ENCODE data around the gene RADX.
"Not testable (repeated sequence)": the region's sequence is repeated elsewhere in the genome, so short reads cannot be mapped to it uniquely, and the experiment has no call there.

The RADX gene, protein sequence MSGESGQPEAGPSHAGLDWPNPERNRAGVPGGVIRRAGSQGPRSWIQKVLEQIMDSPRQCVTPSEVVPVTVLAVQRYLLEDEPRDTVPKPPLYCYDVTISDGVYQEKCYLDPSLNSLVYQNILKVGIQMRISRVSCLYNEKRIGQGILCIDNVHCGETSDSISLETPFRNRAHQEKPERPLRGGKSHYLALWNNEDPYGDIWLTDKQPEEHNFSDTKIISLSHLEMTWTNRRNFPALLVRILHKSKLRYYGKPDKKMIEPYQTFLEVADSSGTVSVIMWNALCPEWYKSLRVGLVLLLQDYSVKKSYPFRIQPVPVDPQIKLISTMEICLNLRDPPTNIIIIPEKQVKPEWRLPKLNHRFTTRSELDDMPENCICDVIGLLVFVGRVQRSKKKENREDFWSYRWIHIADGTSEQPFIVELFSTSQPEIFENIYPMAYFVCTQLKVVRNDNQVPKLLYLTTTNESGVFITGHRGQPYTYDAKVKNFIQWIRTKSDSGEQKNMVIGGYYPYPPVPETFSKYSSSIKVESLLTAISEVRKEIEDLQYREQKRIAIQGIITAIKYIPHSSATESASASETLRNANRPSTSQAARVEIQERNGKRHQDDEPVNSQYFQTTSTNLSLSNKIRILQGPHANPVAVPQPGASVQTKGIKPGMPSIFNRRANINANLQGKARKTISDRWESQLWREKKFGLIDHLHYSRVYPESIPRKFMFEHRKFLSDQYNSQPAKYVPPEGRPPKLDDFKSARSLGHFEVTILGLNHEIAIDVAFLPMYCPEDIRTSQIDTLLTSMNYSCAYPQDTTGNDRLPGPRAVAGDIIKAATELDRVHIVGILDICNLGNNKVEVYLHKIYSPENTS

DNA sequence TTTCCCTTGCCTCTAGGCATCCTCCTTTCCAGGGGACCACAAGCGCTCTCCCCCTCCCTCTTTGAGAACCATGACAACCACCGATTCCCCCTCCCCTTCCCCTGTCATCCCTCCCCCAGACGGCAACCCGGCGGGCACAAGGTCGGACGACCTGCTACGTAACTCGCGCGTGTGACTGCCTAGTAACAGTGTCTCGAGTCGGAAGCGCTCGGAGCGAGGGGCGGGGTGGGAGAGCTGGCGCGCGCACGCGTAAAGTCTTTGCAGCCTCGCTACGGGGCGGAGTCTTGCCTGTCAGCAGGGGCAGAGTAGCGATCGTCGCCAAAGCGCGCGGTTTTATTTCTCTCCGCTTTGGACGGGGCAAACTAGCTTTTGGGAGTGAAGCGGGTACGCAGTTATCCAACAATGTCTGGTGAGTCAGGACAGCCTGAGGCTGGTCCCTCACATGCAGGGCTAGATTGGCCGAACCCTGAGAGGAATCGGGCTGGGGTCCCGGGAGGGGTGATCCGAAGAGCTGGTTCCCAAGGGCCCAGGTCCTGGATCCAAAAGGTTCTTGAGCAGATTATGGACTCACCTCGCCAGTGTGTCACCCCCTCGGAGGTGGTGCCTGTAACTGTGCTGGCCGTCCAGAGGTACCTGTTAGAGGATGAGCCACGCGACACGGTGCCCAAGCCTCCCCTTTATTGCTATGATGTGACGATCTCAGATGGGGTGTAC lies at the start of gene RADX:
RADX (plus strand) TSS at position 300 of the 714 bp plus-strand sequence; CDS start at position 403, 103 bp downstream.
- peak; percentile 66 to 74 for DNase-seq (ENCODE audit: low read depth in 2 of 2)

DNA sequence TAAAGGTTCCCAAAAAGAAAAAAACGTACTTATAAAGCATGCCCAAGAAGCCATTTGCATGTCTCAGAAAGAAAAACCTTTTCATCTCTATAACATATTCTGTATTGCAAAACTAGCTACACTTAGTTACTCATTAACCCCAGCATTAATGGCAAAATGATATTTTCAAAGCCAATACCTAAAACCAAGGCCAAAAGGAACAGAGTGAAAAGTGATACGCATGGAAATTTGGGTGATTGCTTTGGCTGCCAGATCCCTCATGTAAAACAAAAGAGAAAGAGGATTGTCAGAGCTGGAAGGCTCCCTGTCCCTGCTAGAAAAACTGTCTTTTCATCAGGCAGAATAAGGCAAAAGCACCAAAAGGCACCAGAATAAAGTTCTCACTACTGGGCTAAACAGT lies 46.8 kb upstream of the RADX start:
- DNase-seq (ENCODE audit: low read depth in 2 of 2), result no peak

DNA sequence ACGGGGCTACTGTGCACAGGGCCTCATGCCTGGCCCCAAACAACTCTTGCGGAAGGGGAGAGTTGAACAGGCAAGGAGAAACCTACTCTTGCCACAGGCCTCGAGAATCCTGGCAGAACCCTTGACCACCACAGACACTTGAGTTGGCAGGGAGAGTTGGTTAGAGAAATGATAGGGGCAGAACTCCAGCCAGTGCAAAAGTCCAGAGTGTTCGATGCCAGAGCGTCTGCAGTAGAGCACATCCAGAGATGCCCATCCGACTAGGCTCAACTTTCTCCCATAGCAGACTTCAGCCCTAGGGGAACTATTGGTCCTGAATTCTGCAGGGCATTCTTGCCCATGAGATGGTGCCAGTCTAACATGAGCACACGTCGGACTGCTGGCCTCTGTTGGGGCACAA lies 45.4 kb upstream of the RADX start:
- DNase-seq (ENCODE audit: low read depth in 2 of 2), result no peak

DNA sequence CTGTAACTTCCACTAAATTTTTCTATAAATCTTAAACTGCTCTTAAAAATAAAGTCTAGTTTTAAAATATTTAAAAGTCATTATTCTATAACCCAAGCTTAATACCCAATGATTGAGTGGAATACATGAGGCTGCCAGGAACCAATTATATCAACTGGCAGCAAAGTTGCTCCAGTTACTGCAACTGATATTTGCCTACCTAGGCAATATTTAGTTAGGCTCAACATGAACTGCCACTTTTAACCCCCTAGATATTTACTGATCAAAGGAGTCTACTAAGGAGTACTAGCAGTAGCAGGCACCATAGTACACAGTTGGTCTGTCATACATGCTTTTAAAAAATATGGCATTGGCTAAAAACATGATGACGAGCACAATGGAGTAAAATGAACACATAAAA lies 29.9 kb upstream of the RADX start:
- no peak for DNase-seq (ENCODE audit: low read depth in 2 of 2)

DNA sequence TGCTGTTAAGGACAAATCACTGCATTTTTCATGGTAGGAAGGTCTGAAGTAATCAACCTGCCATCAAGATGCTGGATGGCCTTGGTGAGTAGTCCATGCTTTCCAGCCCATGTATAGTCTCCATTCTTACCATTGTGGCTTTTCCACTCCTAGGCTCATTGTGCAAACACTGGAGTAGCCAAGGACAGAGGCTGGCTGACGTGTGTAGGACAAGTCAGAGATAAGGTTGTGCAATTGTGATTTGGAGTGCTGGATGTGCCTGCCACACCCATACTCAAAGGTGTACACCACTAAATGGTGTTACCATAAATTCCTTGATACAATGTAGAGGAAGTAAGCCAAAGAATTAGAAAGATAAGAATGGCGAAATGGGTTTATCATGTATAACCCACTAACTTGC lies 26.3 kb upstream of the RADX start:
- DNase-seq (ENCODE audit: low read depth in 2 of 2), result no peak

DNA sequence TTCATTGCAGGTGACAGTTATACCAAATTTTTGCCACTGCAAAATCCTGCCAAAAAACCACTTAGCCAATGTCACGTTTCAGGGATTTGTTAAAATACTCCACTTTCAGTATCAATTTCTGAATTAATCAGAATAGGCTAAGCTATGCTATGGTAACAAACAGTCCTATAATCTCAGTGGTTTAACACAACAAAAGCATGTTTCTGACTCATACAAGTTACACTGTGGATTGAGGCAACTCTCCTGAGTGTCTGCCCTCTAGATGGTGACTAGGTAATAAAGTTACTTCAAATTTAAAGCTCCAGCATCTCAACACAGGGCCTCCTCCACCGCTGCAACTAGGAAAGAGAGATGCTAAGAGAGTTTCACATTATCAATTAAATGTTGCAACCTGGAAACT lies 23.0 kb upstream of the RADX start:
- DNase-seq (ENCODE audit: low read depth in 2 of 2), result no peak

DNA sequence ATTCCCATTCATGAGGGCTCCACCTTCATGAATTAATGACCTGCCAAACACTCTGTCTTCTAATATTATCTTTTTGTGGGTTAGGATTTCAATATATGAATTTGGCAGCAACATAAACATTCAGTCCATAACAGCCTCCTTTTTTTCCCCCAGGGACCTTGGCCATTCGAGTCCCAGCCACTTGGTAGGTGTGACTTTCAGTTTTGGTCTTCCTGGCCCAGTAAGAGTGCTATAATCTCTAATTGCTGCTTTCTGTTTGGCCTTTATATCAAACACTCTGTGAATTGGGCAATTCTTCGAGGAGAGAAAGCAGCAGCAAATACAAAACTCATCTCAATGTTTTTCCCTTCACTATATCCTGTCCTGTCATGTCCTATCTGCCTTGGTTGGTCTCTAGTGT lies 12.4 kb upstream of the RADX start:
- no peak for DNase-seq (ENCODE audit: low read depth in 2 of 2)

DNA sequence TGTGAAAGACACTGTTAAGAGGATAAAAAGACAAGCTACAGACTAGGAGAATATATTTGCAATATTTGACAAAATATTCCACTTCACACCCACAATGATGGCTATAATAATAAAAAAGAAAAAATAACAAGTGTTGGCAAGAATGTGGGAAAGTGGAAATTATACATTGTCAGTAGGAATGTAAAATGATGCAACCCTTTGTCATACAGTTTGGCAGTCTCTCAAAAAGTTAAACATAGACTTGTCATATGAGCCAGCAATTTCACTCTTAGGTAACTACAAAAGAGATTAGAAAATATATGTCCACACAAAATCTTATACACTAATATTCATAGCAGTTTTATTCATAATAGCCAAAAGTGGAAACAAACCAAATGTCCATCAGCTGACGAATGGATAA lies 5.2 kb upstream of the RADX start:
- no peak for DNase-seq (ENCODE audit: low read depth in 2 of 2)

DNA sequence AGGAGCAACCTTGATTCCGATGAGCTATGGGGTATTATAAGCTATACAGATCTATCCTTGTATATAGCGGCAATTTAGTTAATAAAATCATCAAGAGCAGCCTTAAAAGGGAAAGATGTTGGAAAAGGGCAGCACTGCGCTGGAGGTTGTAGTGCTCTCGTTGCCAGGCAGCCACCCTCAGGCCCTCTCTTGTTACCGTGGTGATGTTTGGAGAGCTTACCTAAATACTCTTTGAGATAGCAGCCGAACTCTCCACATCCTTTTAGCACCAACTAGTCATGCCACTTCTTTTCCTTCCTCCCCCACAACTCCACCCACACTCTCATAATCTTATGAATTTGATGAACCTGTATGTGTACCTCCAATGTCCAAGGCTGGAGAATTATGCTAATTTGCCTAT lies 3.8 kb upstream of the RADX start:
- DNase-seq (ENCODE audit: low read depth in 2 of 2), result no peak

DNA sequence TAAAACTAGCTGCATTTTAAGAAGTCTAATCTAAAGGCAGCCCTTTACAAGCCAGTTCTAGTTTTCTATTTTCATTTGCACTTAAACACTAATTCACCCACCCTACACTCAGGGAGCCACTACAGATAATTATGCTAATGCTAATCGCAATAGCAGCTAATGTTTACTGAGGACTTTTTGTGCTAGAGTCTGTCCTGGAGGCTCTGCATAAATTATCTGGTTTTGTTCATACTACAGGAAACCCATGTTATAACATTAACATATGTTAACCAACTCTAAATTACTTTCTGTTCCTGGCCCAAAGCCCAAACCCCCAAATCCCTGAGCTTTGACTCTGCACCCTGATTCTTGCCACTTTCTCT lies 480 bp upstream of the RADX start:
- DNase-seq (ENCODE audit: low read depth in 2 of 2), result no peak

DNA sequence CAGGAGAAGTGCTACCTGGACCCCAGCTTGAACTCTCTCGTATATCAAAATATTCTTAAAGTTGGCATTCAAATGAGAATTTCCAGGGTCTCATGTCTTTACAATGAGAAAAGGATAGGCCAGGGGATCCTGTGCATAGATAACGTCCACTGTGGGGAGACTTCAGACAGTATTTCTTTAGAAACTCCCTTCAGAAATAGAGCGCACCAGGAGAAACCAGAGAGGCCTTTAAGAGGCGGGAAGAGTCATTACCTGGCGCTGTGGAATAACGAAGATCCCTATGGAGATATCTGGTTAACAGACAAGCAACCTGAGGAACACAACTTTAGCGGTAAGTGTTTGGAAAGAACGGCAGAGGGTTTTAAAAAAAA lies 600 bp downstream of the RADX start:
- DNase-seq (ENCODE audit: low read depth in 2 of 2), result no peak

DNA sequence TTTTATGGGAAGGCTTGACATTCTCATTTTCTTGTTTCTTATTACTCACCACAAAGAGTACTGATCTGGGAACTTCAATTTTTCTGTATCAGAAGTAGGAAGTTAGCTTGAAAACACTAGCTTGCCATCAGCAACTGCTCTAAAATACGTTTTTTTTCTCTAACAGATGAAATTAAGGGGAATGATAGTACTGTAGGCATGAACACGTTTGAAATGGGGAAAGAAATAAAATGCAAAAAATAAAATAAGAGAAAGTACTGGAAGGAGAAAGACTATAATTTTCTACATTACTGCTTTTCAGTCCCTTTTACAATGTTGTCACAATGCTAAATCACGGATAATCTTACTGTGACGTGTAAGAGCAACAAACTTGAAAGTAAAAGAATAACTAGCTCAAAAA lies 1.5 kb downstream of the RADX start:
- no peak for DNase-seq (ENCODE audit: low read depth in 2 of 2)

DNA sequence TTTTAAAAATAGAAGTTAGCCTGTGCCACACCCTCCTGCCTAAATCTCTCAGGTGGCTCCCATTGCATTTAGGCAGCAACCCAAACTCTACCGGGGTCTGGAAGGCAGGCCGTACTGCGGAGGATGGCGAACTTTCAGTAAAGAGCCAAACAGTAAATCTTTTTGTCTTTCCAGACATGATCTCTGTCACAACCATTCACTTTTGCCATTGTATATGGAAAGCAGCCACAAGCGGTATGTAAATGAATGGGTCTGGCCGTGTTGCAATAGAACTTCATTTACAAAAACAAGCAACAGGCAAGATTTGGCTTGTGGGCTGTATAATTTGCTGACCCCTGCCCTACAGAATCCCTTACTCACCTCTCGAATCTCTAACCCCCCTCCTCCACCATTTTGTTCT lies 3.3 kb downstream of the RADX start:
- DNase-seq (ENCODE audit: low read depth in 2 of 2), result no peak

DNA sequence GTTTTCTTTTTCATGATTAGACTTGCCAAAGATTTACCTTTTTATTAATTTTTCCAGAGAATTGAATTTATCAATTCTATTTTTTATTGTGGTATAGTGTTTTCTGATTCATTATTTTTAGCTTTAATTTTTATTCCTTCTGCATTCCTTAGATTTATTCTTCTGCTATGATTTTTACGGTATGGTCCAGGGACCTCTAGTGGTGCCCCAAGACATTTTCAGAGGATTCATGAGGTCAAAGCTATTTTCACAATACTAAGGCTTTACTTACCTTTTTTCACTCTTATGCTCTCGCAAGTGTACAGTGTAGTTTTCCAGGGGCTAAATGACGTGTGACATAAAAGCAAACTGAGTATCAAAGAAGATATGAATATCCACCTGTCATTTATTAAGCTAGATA lies 8.0 kb downstream of the RADX start:
- DNase-seq (ENCODE audit: low read depth in 2 of 2), result no peak

DNA sequence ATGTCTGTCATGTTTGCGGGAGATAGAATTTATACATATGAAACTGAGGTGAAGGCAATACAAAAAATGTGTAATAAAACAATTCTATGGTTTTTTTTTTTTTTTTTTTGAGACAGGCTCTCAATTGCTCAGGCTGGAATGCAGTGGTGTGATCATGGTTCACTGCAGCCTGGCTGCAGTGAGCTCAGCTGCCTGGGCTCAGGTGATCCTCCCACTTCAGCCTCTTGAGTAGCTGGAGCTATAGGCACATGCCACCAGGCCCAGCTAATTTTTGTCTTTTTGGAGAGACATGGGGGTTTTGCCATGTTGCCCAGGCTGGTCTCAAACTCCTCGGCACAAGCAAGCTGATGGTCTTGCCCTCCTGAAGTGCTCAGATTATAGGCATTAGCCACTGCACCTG lies 10.1 kb downstream of the RADX start:
- DNase-seq (ENCODE audit: low read depth in 2 of 2), result no peak

DNA sequence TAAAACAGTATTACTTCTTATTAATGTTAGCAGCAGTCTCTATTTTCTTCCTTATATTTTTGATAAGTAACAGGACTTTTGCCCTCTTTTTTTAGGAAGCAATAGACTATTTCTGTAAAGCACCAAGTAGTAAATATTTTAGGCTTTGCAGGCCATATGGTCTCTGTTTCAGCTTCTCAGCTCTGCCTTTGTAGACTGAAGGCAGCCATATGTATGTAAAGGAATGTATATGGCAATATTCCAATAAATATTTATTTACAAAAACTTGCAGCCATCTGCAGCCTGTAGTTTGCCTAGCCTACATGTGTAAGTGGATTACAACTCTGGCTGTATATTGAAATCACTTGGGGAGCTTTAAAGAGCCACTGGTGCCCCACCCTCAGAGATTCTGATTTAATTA lies 15.0 kb downstream of the RADX start:
- no peak for DNase-seq (ENCODE audit: low read depth in 2 of 2)

DNA sequence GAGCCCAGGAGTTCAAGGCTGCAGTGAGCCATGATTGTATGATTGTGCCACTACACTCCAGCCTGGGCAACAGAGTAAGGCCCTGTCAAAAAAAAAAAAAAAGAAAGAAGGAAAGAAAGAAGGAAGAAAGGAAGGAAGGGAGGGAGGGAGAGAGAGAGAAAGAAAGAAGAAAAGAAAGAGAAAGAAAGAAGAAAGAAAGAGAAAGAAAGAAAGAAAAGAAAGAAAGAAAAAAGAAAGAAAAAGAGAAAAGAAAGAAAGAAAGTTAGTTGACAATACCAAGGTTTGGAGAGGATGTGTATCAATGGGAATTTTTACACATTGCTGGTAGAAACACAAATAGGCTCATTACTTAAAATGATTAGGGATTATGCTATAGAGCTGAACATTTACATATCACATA lies 19.8 kb downstream of the RADX start:
- DNase-seq (ENCODE audit: low read depth in 2 of 2), result no peak

DNA sequence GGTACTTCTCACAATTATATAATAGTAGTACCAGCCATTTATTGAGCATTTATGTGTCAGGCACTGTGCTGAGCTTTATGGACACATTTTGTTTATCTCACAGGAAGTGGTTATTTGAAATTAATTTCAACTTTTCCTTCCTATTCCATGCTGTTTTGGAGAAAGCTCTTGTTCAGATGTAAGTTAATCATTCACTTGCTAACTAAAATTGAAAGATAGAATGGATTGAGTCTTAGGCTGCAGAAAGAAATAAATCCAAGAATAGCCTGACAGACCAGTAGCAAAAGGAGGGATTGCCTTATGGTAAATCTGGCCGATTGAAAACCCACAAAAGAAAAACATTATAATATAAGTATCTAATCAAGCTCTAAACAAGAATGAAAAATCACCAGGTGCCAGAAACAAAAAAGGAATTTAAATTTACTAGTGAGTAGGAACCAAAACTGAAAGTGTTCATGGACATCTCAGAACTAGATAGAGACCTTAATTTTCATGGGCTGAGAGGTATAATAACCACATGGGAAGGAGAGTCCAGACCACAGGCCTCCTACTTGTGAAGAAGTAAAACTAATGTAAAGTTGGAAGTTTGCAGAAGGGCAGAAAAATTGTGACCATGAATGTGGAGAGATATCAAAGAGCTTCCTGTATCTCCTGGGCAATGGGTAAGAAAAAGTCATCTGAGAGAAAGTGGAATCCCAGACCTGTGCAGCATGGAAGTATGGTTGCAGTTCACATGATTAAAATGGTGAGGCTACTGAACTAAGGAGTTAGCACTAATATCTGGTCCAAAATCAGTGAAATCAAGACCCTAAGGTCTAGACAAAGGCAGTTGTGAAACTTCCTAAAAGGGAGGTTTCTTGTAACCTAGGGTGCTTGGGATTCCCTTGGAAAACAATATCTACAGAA lies 38.0 kb downstream of the RADX start:
- DNase-seq (ENCODE audit: low read depth in 2 of 2), result no peak

DNA sequence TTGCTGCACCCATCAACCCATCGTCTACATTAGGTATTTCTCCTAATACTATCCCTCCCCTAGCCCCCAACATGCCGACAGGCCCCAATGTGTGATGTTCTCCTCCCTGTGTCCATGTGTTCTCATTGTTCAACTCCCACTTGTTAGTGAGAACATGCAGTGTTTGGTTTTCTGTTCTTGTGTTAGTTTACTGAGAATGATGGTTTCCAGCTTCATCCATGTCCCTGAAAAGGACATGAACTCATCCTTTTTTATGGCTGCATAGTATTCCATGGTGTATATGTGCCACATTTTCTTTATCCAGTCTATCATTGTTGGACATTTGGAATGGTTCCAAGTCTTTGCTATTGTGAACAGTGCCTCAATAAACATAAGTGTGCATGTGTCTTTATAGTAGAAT lies 41.8 kb downstream of the RADX start:
- not testable (repeated sequence) for DNase-seq (ENCODE audit: low read depth in 2 of 2)

DNA sequence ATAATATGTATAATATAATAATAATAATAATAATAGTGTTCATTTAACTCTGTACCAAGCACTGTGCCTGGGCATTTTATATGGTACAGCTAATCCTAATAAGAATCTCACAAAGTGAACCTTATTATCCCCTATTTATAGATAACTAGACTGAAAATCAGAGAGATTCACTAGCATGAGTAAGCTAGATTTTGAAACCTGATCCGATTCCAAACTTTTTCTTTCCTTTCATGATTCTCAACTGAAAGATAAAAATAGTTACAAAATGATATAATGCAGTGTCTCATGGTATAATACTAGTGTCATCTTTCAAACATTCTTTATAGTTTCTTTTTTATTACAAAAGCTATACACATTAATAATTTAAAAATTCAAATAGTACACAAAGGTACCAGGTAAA lies 58.9 kb downstream of the RADX start:
- DNase-seq (ENCODE audit: low read depth in 2 of 2), result no peak

DNA sequence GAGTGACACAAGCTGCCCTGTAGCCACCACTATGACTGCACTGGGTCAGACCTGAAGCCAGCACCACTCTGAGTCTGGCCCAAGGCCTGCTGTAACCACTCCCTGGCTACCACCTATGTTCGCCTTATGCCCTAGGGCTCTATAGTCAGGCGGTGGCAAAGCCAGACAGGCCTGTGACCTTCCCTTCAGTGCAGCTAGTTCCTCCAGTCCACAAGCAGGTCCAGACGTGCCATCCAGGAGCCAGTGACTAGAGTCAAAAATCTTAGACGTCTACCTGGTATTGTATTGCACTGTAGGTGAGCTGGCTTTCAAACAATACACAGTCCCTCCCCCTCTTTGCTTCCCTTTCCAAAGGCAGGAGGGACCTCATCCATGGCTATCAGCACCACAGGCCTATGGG lies 60.7 kb downstream of the RADX start:
- DNase-seq (ENCODE audit: low read depth in 2 of 2), result no peak

DNA sequence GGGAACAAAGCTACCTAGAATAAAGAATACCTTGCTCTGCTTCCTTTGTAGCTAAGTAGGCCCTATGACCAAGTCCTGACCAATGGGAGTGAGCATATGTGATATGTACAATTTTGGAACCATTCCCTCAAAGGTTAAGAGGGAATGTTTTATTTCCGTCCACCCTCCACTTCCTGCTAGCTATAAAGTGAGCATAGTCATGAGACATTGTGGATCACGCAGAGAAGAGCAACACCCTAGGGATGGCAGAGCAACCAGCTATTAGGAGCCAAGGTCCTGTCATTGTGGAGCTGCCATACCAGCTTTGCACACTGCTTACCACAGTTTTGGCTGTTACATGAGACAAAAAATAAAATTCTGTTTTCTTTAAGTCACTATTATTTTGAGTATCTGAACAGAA lies 68.9 kb downstream of the RADX start:
- no peak for DNase-seq (ENCODE audit: low read depth in 2 of 2)
